ENCODE measurements around the gene STK11IP.

Gene STK11IP

DNA sequence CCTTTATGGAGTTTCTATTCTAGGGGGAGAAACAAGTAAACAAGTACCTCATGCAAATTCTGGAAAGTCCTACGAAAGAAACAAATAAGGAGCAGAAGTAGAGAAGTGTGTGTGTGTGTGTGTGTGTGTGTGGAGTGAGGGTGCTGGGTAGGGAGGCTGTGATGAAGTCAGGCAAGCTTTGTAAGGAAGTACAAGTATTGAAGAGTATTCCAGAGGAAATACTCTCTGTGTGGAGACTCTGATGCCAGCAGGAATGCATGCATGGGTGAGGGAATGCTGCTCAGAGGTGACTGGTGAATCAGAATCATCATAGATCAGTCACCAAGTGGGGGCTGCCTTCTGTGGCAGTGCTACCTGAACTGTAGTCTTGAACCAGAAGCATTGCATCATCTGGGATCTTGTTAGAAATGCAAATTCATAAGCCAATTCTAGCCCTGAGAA lies 64.3 kb downstream of the STK11IP start:
- no peak overlapping the region for H3K27ac Mint-ChIP-seq
- peaks cover 4% of the 10 kb centered on the region for H3K9me3 Mint-ChIP-seq
- H3K36me3 Mint-ChIP-seq = no peaks in the 10 kb centered on the region
- H3K27me3 Mint-ChIP-seq = peaks cover 15% of the 10 kb centered on the region
- H3K4me3 Mint-ChIP-seq = no peak overlapping the region
- no peaks in the 10 kb centered on the region for H3K4me1 Mint-ChIP-seq

DNA sequence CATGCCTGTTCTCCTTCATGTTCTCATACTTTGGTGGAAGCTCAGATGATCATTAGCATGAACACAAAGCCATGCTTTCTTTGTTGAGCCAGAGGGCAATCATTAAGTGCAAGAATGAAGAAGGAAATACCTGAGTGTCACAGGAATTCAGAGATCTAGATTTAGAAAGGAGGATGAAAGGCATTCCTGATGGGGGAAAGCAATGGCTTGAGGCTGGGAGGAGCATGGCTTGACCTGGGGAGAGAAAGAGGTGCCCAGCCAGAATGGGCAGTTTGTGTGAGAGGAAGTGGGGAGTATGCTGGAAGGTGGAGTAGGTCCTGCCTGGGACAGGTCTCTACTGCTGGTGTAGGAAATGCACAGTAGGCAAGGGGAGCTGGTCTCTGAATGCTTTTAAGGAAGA lies 64.9 kb downstream of the STK11IP start:
- Mint-ChIP-seq H3K9me3 (peaks cover 4% of the 10 kb centered on the region), H3K36me3 (no peaks in the 10 kb centered on the region), H3K4me1 (no peaks in the 10 kb centered on the region), H3K4me3 (no peak overlapping the region), H3K27ac (no peak overlapping the region), H3K27me3 (peaks cover 15% of the 10 kb centered on the region)

DNA sequence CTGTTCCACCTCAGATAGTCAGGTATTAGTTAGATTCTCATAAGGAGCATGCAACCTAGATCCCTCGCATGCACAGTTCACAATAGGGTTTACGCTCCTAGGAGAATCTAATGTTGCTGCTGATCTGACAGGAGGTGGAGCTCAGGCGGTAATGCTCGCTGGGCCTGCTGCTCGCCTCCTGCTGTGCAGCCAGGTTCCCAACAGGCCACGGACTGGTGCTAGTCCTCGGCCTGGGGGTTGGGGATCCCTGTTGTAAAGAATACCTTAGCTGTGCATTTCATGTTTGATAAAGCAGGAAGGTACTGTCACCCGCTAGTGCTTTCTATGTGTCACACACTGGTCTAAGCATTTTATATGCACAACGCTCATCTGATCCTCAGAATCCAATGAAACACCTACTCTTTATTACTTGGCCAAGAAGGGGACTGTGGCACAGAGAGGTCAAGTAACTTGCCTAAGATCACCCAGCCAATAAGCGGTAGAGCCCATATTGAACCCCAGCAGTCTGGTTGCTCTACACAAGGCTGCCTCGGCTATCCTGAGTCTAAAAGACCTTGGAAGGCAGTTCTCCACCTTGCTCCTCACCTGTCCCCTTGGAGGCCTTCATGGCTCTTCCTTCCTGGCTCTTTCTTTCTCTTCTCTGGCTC lies 65.6 kb downstream of the STK11IP start:
- no peaks in the 10 kb centered on the region for H3K4me1 Mint-ChIP-seq
- no peak overlapping the region for H3K4me3 Mint-ChIP-seq
- H3K27me3 Mint-ChIP-seq = peaks cover 15% of the 10 kb centered on the region
- H3K27ac Mint-ChIP-seq = no peak overlapping the region
- peaks cover 4% of the 10 kb centered on the region for H3K9me3 Mint-ChIP-seq
- no peaks in the 10 kb centered on the region for H3K36me3 Mint-ChIP-seq

DNA sequence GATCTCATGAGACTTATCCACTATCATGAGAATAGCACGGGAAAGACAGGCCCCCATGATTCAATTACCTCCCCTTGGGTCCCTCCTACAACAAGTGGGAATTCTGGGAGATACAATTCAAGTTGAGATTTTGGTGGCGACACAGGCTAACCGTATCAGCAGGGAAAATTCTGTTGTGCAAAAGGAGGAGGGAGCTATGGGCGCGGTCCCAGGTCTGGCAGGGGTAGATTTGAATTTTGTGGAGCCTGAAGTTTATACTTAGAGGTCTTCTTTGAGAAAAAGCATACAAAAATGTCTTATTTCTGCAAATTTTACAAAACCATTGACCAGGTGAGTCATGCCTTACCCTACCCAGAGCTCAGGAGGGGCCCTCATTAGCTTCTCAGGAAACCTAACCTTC lies 66.4 kb downstream of the STK11IP start:
- peaks cover 13% of the 10 kb centered on the region for H3K27me3 Mint-ChIP-seq
- no peak overlapping the region for H3K4me3 Mint-ChIP-seq

DNA sequence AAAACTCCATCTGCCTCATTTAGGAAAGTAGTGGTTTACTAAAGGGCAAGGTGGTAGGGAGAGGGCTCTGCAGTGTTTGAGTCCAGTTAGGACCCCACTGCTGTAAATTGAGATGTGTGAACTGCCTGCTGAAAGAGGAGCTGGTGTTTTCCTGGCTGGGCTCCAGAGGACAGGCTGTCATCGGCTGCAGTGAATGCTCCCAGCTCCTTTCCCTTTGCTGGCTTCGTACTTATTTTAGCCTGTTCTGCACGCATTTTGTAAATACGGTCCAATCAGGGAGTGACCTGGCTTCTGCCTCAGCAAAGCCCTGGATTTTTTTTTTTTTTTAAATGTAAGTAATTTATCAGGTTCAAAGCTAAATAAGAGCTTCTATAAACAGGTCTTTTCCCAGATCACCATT lies 67.3 kb downstream of the STK11IP start:
- no peaks in the 10 kb centered on the region for H3K36me3 Mint-ChIP-seq
- no peaks in the 10 kb centered on the region for H3K4me1 Mint-ChIP-seq
- H3K27me3 Mint-ChIP-seq = peaks cover 11% of the 10 kb centered on the region
- peaks cover 4% of the 10 kb centered on the region for H3K9me3 Mint-ChIP-seq
- H3K4me3 Mint-ChIP-seq = no peak overlapping the region
- no peak overlapping the region for H3K27ac Mint-ChIP-seq

More for the DNA sequence above, 66.4 kb downstream of the STK11IP start:
- Mint-ChIP-seq H3K27ac (no peak overlapping the region), H3K4me1 (no peaks in the 10 kb centered on the region), H3K9me3 (peaks cover 4% of the 10 kb centered on the region), H3K36me3 (no peaks in the 10 kb centered on the region)

DNA sequence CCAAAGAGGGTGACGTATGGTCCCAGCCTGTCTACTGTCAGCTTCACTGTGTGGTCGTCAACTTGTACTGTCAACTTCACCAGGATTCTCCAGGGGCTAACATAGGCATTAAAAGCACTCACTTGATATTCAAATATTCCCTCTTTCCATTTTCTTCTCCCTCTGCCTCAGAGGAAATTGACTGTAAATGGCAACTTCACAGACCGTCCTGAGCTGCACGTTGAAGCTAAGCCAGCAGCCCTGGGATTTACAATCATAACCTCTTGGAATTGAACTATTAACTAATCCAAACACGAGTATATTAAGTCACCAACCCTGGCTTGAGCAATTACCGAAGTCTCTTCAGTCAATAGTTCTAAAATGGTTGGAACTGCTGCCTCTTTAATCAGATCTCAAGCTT lies 68.3 kb downstream of the STK11IP start:
- Mint-ChIP-seq H3K9me3 (no peaks in the 10 kb centered on the region), H3K4me1 (no peaks in the 10 kb centered on the region), H3K27ac (no peak overlapping the region), H3K36me3 (no peaks in the 10 kb centered on the region), H3K4me3 (no peak overlapping the region), H3K27me3 (peaks cover 6% of the 10 kb centered on the region)

All from activated naive CD4-positive, alpha-beta T cell treated with anti-CD3 and anti-CD28 coated beads, Interleukin-2, amount 50 U/mL, for 24 hours (primary cell).